Panc1 (cell line): ENCODE measurements around the gene MUC22. TPM values are rescaled to one million over a fixed set of nuclear protein-coding genes. Genes with fewer than 3 reads are reported as not detected.

Experiments used
- ATAC-seq: fragments of 200-7000 bp; cut with Tn5 transposase; 2 replicates; pipeline ENCODE4 v1.9.1; 2020; ENCODE audit warnings: mild to moderate bottlenecking, moderate library complexity
- BruUV-seq: library from RNA; stranded (reverse); fragments of 400-500 nt; replicated peaks from 2 replicates; lab custom pipeline; 2021; lab: Mats Ljungman, UMichigan
- CTCF ChIA-PET: fragments of 300-600 bp; sonication (Branson Sonifier 250); formaldehyde crosslinking; loops from one replicate; lab custom pipeline; 2022; ENCODE audit warnings: antibody characterized with exemption; lab: Charles Lee
- POLR2A ChIA-PET: fragments of 300-600 bp; sonication (Branson Sonifier 250); formaldehyde crosslinking; loops from one replicate; lab custom pipeline; 2022; ENCODE audit warnings: antibody characterized with exemption; lab: Charles Lee
- DNase-seq: peaks from one replicate; pipeline ENCODE4 v3.0.0-alpha.2; 2010; ENCODE audit warnings: low read depth, low spot score
- H3K27ac ChIP-seq: 2 replicates; pipeline ENCODE4 v1.5.1; 2011; ENCODE audit warnings: mild to moderate bottlenecking, low read length, inconsistent platforms
- H3K27me3 ChIP-seq: fragments of 200-500 bp; sonication (Bioruptor generic); 2 replicates; pipeline ENCODE4 v1.6.0; 2014; ENCODE audit warnings: low read length, inconsistent platforms; ENCODE audit not compliant: control insufficient read depth, insufficient read depth
- H3K36me3 ChIP-seq: fragments of 200-500 bp; sonication (Bioruptor generic); 2 replicates; pipeline ENCODE4 v1.5.1; 2014; ENCODE audit warnings: inconsistent platforms, mild to moderate bottlenecking, low read length, moderate library complexity; ENCODE audit not compliant: control insufficient read depth, insufficient read depth
- H3K4me1 ChIP-seq: 2 replicates; pipeline ENCODE4 v1.5.1; 2011; ENCODE audit warnings: inconsistent platforms, mild to moderate bottlenecking, low read length, moderate library complexity; ENCODE audit not compliant: control insufficient read depth, insufficient read depth
- H3K4me3 ChIP-seq, 2 experiments: 2 replicates each; pipeline ENCODE4 v1.5.1; 2011 to 2012; ENCODE audit warnings: low read depth in 2 of 2, low read length in 2 of 2, mild to moderate bottlenecking in 2 of 2, inconsistent platforms in 1 of 2, moderate library complexity in 1 of 2
- H3K9me3 ChIP-seq: fragments of 200-500 bp; sonication (Bioruptor generic); 2 replicates; pipeline ENCODE4 v1.5.1; 2014; ENCODE audit warnings: low read depth, mild to moderate bottlenecking, inconsistent platforms, low read length, moderate library complexity; ENCODE audit not compliant: control insufficient read depth, insufficient read depth
- CTCF ChIP-seq: fragments of 450-650 bp; IDR thresholded peaks from 2 replicates; pipeline ENCODE4 v1.5.1; 2017; ENCODE audit warnings: mild to moderate bottlenecking
- POLR2AphosphoS5 ChIP-seq: IDR thresholded peaks from 2 replicates; pipeline ENCODE4 v1.6.1; 2012; ENCODE audit warnings: mild to moderate bottlenecking, low read depth, low read length, moderate library complexity
- REST ChIP-seq, 2 experiments: IDR thresholded peaks; 2 replicates each; pipeline ENCODE4 v1.6.1; 2011 to 2012; ENCODE audit warnings: low read depth in 2 of 2, control low read depth in 1 of 2, low read length in 1 of 2, mild to moderate bottlenecking in 1 of 2, moderate library complexity in 1 of 2; ENCODE audit not compliant: insufficient read depth in 1 of 2
- SIN3A ChIP-seq: IDR thresholded peaks from 2 replicates; pipeline ENCODE4 v1.6.1; 2012; ENCODE audit warnings: low read depth, mild to moderate bottlenecking, low read length, moderate library complexity, borderline replicate concordance; ENCODE audit not compliant: insufficient read depth
- TCF7L2 ChIP-seq: IDR thresholded peaks from 2 replicates; pipeline ENCODE4 v1.6.1; 2011; ENCODE audit warnings: mild to moderate bottlenecking, low read depth, low read length, inconsistent platforms
- in situ Hi-C: cut with HindIII; loops from 2 replicates; pipeline ENCODE4 v1.10.0; 2016; ENCODE audit warnings: low sequenced_read_pairs, low pct_unique_long_range_greater_than_20kb
- intact Hi-C: fragments of 100-400 bp; cut with micrococcal nuclease; formaldehyde crosslinking; loops from one replicate; pipeline ENCODE4 v1.10.0; 2022; ENCODE audit not compliant: unreplicated experiment
- total RNA-seq: library from RNA; stranded (reverse); gene quantifications from one replicate; pipeline ENCODE4 v1.2.1, GENCODE V29; 2021; ENCODE audit not compliant: unreplicated experiment

The MUC22 gene
- total RNA-seq, 1 experiment from 2014 or later: not detected

DNA sequence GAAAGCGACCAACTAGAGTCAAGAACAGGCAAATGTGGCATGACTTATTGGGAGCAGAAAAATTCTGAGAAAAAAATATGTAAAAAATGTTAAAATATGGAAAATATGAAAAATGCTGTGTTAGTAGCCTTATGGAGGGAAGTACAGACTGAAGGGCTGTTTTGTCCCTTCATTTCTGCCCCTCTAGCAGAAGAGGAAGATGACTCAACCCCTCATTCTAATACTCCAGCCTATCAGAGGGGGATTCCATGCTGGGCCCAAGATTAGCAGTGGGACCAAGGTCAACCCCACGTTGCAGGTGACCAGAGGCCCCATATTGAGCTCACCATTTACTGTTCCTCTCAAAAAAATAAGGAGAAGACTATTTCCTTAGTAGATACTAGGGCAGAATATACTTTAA is 18.4 kb upstream of the MUC22 start:
- Histone ChIP-seq H3K9me3 (no peaks in the 10 kb centered on the region), H3K27me3 (no peaks in the 10 kb centered on the region), H3K36me3 (no peaks in the 10 kb centered on the region), H3K4me3 (no peak overlapping the region), H3K27ac (no peak overlapping the region), H3K4me1 (no peaks in the 10 kb centered on the region; the same call in 1 of the 2 replicates)
- ChIA-PET POLR2A (no interaction called here), CTCF (no interaction called here)
- intact Hi-C loops (no loop called here), in situ Hi-C loops (no loop called here)
- BruUV-seq: no TSS peak
- no peak for ATAC-seq
- TF ChIP-seq REST (IDR thresholded peaks at IDR 0.05; ENCODE audit: insufficient read depth in 1 of 2, low read depth in 2 of 2, low read length in 1 of 2) (no peak), SIN3A (no peak), TCF7L2 (no peak), CTCF (no peak)
- DNase-seq: no peak

GRCh38 chr6:30997301-30997700 is 13.0 kb upstream of the MUC22 start:
- no peak overlapping the region for H3K4me3 ChIP-seq
- in situ Hi-C loops: no loop called here
- intact Hi-C loops: no loop called here
- no peaks in the 10 kb centered on the region for H3K9me3 ChIP-seq
- ChIA-PET POLR2A (no interaction called here), CTCF (no interaction called here)
- no peaks in the 10 kb centered on the region for H3K4me1 ChIP-seq
- H3K36me3 ChIP-seq: no peaks in the 10 kb centered on the region
- no peaks in the 10 kb centered on the region for H3K27me3 ChIP-seq
- no TSS peak for BruUV-seq
- DNase-seq (no peak), ATAC-seq (no peak)
- TF ChIP-seq REST (IDR thresholded peaks at IDR 0.05; ENCODE audit: insufficient read depth in 1 of 2, low read depth in 2 of 2, low read length in 1 of 2) (no peak), SIN3A (no peak), TCF7L2 (no peak), CTCF (no peak), POLR2AphosphoS5 (no peak)
- no peak overlapping the region for H3K27ac ChIP-seq
